NCI-H82 treated with DMSO at 0.1 percent for 48 hours (cell line): ENCODE data around the gene SMIM35.
"Not testable (repeated sequence)": the region's sequence is repeated elsewhere in the genome, so short reads cannot be mapped to it uniquely, and the experiment has no call there.

ENCODE experiments used
- DNase-seq: peaks from one replicate; lab custom pipeline; 2025; ENCODE audit not compliant: unreplicated experiment; lab: John Stamatoyannopoulos, UW

Gene SMIM35

GRCh38 chr11:118046051-118046963 is 40.5 kb downstream of the SMIM35 start:
- no peak for DNase-seq

GRCh38 chr11:118045191-118045590 is 41.6 kb downstream of the SMIM35 start:
- DNase-seq = no peak

GRCh38 chr11:118042796-118043195 is 44.0 kb downstream of the SMIM35 start:
- no peak for DNase-seq

- no peak for DNase-seq
These were observed 44.6 kb downstream of the SMIM35 start for GRCh38 chr11:118042141-118042540.

GRCh38 chr11:118033443-118033842 is 53.3 kb downstream of the SMIM35 start:
- DNase-seq = no peak

- no peak for DNase-seq
These were observed 58.1 kb downstream of the SMIM35 start for GRCh38 chr11:118028626-118029025.

GRCh38 chr11:118027694-118028093 is 59.1 kb downstream of the SMIM35 start:
- DNase-seq = no peak

- no peak for DNase-seq
These were observed 65.6 kb downstream of the SMIM35 start for GRCh38 chr11:118021146-118021545.

- no peak for DNase-seq
These were observed 68.4 kb downstream of the SMIM35 start for GRCh38 chr11:118018401-118018800.

GRCh38 chr11:118017631-118018315 is 69.0 kb downstream of the SMIM35 start:
- DNase-seq = no peak

GRCh38 chr11:118017111-118017510 is 69.7 kb downstream of the SMIM35 start:
- DNase-seq = no peak

GRCh38 chr11:118016104-118016503 is 70.7 kb downstream of the SMIM35 start:
- no peak for DNase-seq

GRCh38 chr11:118015385-118015841 is 71.3 kb downstream of the SMIM35 start:
- no peak for DNase-seq

- no peak for DNase-seq
These were observed 72.7 kb downstream of the SMIM35 start for GRCh38 chr11:118014022-118014421.

GRCh38 chr11:118012083-118012669 is 74.6 kb downstream of the SMIM35 start:
- DNase-seq = no peak

GRCh38 chr11:118010738-118011461 is 75.9 kb downstream of the SMIM35 start:
- no peak for DNase-seq

GRCh38 chr11:118009864-118010737 is 76.7 kb downstream of the SMIM35 start:
- DNase-seq = peak; percentile 51

- no peak for DNase-seq
These were observed 78.4 kb downstream of the SMIM35 start for GRCh38 chr11:118008271-118008911.

GRCh38 chr11:118007563-118008270 is 79.0 kb downstream of the SMIM35 start:
- DNase-seq = not testable (repeated sequence)
